IPS-NIHi11 (cell line): ENCODE measurements around the gene CLIP2.
"Not testable (repeated sequence)": the region's sequence is repeated elsewhere in the genome, so short reads cannot be mapped to it uniquely, and the experiment has no call there.

ENCODE experiments used
- DNase-seq: peaks from one replicate; pipeline ENCODE4 v3.0.0; 2012; ENCODE audit warnings: mixed read lengths, low spot score

Gene CLIP2

GRCh38 chr7:74332373-74333176 lies 43.4 kb downstream of the CLIP2 start:
- DNase-seq: no peak

DNA sequence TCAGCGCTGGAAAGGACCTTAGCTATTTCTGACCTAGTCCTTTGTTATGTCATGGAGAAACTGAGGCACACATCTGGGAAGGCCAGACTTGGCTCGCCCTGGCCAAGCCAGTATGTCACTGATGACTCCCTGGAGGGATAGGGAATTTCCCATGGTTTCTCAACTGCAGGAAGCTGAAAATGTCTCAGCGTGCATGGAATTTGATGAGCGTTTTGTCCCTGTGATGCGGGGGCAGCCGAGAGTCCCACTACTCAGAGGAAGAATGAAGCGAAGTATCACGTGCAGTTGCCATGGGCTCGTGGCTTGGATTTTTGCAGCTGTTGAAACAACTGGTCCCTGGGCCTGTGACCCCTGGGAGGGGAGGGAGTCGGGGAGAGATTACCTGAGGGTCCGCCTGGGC lies 44.8 kb downstream of the CLIP2 start:
- no peak for DNase-seq

GRCh38 chr7:74337926-74338325 lies 48.7 kb downstream of the CLIP2 start:
- no peak for DNase-seq

- DNase-seq: no peak
Observed at GRCh38 chr7:74338366-74339108, 49.3 kb downstream of the CLIP2 start.

DNA sequence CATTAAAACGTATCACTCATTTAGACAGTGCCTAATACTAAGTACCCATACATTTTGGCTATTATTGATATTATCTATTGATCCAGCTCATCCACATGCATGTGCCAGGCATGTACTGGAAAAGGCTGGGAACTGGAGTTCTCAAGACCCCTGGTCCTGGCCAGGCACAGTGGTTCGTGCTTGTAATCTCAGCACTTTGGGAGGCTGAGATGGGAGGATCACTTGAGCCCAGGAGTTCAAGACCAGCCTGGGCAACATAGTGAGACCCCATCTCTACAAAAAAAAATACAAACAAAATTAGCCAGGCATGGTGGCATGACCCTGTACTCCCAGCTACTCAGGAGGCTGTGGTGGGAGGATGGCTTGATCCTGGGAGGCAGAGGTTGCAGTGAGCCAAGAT lies 50.4 kb downstream of the CLIP2 start:
- DNase-seq: not testable (repeated sequence)

- DNase-seq: no peak
Observed at GRCh38 chr7:74343281-74344131, 54.3 kb downstream of the CLIP2 start.

DNA sequence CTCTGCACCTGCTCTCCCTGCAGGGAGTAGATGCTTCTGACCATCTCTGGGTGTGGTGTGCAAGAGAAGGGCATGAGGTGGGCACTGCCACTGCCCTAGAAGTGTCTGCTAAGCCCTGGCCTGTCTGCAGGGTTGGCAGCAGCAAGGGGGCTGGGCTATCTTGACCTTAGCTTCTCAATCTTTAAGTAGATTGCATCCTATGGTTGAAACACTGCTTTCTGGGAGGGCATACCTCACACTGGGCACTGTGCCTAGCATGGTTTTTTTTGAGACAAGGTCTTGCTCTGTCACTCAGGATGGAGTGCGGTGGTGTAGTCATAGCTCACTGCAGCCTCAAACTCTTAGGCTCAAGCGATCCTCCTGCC lies 54.9 kb downstream of the CLIP2 start:
- no peak for DNase-seq

DNA sequence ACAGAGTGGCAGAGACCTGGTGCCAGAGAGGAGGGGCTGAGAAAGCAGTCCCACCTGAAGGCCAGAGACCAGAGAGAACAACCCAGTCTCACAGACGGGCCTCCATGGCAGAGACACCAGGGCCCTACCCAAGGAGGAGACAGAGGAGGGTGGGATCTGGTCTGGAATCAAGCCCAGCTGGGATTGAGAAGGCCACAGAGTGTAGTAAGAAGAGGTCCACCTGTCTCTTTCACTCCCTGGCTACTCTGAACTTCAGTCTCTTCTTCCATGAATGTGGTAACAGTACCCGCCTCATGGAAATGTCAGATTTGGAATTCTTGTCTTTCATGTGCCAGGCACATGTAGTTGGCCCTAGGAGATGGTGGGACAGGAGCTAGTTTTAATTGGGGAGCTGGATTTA lies 55.6 kb downstream of the CLIP2 start:
- DNase-seq: no peak

- DNase-seq: no peak
Observed at GRCh38 chr7:74345970-74346369, 56.8 kb downstream of the CLIP2 start.

GRCh38 chr7:74349621-74350020 lies 60.4 kb downstream of the CLIP2 start:
- DNase-seq: no peak

GRCh38 chr7:74350751-74351150 lies 61.5 kb downstream of the CLIP2 start:
- DNase-seq: no peak

DNA sequence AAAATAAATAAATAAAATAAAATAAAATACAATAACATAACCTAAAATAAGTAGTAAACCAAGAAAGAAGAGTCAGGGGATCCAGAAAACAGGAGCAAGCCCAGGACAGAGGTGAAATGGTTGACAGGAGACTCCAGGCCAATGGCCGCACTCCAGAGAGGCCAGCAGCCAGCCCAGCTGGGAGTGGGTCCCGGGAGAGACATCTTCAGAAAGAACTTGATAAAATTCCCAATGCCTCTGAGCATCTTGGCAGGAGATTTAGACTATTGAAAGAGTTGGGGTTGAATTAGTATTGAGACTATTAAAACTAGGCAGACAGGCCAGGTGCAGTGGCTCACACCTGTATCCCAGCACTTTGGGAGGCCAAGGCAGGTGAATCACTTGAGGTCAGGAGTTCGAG lies 62.6 kb downstream of the CLIP2 start:
- DNase-seq: no peak

- not testable (repeated sequence) for DNase-seq
Observed at GRCh38 chr7:74352551-74353138, 63.4 kb downstream of the CLIP2 start.

DNA sequence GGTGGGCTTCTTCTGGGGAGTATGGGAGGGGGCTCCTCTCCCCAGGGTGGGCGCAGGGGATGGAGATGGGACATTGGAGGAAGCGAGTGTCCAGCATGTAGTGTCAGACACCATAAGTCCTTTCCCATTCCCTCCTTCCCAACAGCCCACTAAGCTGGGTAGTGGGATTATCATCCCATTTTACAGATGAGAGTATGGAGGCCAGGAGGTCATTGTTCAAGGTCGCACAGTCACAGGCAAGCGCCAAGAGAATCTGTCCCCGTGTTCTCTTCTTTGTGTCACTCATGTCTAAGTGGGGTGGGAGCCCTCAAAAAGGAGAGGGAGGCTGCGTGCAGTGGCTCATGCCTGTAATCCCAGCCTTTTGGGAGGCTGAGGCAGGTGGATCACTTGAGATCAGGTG lies 64.8 kb downstream of the CLIP2 start:
- no peak for DNase-seq

- DNase-seq: peak; percentile 15
Observed at GRCh38 chr7:74355091-74355490, 65.9 kb downstream of the CLIP2 start.

DNA sequence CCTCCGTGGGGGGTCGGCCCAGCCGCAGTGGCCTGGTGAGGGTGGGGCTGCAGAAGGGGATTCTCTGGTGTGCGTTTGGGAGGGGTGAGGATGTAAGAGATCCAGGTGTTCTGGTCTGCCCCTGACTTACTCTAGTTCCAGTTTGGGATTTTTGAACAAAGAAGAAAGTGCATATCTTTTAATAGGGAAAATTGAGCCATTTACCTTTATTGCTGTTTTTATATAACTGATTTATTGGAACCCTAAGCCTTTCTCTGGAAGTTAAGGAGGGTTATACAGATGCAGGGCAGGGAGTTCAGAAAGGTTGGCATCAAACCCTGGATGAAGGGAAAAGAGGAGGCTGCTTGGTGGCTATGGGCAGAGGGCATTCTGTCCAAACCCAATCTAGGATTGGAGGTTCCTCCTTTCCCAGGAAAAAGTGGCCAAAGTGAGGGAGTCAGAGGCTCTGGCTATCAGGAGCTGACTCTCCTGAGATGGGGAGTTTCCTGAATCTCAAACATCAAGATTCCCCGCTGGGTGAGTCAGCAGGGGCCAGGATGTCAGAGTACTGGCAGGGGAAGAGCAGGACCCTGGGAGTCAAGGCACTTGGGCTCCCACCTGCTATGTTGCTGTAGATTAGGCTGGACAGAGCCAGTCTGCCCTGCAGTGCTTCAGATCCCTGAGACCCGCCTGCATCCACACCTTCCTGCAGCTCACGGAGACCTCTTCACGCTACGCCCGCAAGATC lies 67.5 kb downstream of the CLIP2 start:
- peak; percentile 17 for DNase-seq

- no peak for DNase-seq
Observed at GRCh38 chr7:74360008-74360407, 70.8 kb downstream of the CLIP2 start.

DNA sequence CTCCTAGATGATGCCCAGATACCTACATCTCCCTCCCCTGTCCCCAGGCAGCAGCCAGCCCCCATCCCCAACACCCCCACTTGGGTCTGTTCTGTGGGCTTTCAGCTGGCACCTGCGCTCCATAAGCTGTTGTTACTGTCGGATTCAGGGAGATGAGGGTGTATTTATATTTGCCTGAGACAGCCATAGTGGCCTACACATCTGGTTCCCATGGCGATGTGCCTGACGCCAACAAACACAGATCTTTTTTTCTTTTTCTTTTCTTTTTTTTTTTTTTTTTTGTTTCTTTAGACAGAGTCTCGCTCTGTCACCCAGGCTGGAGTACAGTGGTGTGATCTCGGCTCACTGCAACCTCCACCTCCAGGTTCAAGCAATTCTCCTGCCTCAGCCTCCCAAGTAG lies 73.1 kb downstream of the CLIP2 start:
- no peak for DNase-seq

DNA sequence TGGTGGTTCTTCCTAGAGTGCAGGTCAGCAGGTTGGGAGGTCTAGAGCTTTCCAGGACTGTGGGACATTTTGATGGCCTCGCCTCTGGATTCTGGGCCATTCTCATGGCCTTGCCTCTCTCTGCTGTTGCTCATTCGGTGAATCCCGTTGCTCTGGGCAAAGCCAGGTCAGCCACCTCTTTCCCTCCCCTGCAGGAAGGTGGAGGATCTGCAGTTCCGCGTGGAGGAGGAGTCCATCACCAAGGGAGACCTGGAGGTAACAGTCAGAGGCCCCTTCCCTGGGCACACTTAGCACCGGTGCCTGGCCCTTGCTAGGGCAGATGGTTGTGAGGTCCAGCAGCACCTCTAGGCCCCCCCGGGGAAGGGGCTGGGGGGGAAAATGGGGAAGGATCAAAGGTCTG lies 74.9 kb downstream of the CLIP2 start:
- no peak for DNase-seq

DNA sequence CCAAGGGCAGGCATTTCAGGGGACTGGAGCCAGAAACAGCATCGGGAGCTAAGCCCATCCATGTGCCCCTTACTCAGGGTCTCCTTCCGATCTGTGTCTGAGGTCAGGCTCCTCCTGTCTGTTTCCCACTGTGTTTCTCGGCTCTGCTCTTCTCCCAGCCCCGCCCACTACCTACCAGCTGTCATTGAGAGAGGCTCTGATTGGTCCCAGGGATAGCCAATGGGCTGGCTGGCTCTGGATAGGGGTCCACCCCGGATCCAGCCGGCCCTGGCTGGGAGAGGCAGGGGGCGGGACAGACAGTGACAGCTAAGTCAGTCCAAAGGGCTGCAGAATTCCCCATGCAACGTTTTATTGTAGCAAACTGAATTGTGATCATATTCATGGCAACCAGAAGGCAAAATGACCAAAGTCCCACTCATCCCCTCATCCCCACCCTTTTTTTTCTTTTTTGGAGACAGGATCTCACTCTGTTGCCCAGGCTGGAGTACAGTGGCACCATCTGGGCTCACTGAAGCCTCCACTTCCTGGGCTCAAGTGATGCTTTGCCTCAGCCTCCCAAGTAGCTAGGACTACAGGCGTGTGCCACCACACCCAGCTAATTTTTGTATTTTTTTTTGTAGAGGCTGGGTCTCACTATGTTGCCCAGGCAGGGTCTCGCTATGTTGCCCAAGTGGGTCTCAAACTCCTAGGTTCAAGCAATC lies 76.3 kb downstream of the CLIP2 start:
- DNase-seq: peak; percentile 100
